Endometrium (tissue), 2 donors: Measurements from ENCODE around the gene PTPRK.

Experiments
- FAIRE-seq: peaks from 2 replicates; lab custom pipeline; 2012; peaks lifted over from hg19 to GRCh38; lab: Jason Lieb, UNC
- donor health status: control.
- donor health status: control.

Gene PTPRK

DNA sequence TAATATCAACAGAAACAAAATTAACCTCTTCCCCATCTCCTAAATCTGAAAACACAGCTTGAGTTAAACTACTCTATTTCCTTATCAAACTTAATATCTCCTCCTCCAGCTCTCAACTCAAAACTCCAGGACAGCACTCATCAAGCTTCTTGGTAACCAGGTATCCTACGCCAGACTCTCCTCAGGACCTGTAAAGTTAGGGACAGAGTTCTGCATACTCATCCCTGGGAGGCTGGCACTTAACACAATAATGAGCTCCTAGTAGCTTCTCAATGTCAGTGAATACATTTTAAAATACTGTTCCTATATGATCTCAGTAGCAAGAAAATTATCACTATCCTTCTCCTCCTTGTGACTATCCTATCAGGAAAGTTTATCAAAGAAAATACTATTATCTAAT lies 240.3 kb downstream of the PTPRK start:
- FAIRE-seq: no peak

DNA sequence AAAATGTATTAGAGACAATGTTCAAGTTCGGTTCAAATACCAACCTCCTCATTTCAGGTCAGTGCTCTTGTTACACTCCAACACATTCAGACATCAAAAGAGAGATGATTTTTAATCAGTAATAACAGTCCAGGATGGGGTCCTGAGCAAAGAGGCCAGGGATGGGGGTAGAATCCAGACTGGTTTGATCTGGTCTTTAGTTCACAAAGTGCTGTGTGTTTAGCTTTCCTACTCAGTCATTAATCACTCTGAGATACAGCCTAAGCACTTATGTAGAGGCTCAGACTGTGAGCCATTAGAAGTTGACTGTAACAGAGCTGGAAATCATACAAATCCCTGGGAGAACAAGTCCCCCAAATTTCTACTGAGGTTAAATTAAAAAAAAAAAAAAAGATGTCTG lies 241.6 kb downstream of the PTPRK start:
- no peak for FAIRE-seq

- FAIRE-seq: no peak
Observed at GRCh38 chr6:128277379-128277778, 243.0 kb downstream of the PTPRK start.

DNA sequence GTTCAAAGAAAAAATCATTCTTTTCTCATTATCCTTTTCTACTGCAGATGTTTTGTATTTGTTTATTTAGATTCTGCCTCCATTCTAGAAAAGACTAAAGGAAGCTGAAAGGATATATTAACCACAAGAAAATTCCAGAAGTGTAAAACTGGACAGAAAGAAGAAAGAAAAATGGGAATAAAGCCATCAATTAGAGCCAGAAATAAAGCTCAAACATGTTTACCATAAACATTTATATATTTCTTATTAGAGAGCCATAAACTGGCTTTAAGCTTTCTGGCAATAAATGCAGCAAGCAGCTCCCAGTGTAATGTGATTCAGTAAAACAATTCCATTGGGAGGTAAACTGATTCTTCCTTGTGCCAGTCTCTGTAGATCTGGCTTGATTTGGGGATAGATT lies 244.1 kb downstream of the PTPRK start:
- FAIRE-seq: no peak

DNA sequence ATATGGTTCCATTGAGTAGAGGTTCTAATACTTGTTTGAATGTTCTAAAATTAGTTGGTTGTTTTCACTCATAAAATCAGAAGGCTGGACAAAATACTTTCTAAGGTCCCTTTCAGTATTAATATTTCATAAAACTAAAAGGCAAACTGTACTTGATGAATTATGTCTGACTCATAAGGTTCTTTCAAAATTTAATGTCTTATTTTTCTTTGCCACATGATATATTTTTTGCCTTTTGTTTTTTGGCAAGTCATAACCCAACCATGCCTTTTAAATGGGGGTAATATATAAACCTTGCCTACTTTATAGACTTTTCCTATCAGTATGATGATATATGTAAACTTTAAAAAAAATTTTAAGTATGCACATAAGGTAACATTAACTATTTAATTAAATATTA lies 244.7 kb downstream of the PTPRK start:
- no peak for FAIRE-seq

DNA sequence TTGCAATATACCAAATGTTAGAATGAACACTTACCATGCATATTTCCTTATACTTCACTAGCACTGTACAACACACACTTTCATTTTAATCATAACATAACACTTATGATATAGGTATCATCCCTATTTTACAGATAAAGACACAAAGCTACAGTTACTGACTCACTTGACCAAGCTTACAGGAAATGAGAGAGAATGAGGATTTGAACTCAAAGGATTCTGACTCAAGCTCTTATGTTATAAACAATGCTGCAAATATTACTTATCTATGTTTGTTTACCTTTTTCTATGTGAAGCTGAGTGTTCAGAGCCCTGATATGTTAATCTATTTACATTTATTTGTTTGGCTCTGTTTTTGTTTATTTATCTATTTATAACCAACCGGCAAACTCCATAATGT lies 245.4 kb downstream of the PTPRK start:
- no peak for FAIRE-seq

DNA sequence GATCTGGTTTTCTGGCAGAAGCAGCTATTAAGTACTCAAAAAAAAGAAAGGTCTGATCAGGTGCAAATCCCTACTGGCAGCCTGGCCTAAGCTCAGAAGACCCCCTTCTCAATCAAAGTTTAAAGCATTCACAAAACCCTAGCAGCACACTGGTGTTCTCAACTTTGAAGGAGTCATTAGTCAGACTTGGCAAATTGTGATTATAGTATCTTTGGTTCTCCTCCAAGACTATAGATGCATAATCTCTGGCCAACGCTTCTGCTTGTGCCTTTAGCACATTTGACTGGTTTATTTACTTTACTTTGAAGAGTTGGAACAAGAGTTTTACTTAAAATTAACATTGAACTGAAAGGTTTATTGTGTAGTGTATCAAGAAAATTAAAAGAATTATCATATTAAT lies 248.9 kb downstream of the PTPRK start:
- no peak for FAIRE-seq

- FAIRE-seq: no peak
Observed at GRCh38 chr6:128271011-128271410, 249.4 kb downstream of the PTPRK start.

DNA sequence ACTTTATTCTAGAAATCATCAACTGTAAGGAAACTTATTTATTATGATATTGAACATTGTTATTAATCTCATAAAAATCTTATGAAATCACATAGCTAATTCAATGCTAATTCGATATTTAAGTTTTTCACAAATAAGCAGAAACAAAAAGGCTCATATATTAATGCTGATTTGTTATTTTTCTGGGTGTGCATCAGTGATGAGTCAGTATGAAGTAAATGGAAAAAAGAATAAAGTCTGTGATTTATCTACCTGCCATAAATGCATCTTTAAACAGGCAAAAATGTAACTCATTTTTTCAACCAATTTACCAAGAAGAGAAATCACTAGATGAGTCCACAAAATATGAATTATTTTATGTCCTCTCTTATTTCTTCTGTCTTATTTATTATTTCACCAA lies 253.5 kb downstream of the PTPRK start:
- no peak for FAIRE-seq

DNA sequence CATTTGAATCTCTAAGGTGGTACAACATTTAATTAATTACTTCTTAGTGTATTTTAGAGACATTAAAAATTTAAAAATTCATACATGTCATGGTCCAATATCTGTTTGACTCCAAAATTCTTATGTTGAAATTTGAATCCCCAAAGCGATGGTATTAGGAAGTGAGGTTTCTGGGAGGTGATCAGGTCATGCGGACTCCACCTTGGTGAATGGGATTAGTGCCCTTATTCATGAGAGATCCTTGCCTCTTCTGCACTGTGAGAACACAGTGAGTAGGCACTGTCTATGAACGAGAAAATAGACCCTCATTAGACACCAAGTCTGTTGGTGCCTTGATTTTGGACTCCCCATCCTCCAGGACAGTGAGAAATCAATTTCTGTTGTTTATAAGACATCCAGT lies 254.7 kb downstream of the PTPRK start:
- no peak for FAIRE-seq

GRCh38 chr6:128259730-128260685 lies 260.4 kb downstream of the PTPRK start:
- no peak for FAIRE-seq

GRCh38 chr6:128259029-128259724 lies 261.2 kb downstream of the PTPRK start:
- no peak for FAIRE-seq

DNA sequence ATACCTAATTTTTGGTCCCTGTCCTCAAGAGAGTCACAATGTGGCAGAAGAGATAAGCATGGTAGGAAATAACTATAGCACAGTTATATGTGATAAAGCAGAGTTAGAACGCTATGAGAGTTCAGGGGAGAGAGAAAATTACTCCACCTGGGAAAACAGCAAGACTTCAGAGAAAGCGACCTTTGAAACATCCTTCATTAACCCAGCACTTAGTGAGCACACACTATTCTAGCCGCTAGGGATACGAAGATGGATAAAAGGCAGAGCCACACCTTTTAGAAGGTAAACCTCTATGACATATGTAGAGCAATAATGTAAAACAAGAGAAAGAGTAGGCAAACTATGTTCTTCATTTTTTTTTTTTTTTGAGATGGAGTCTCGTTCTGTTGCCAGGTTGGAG lies 264.3 kb downstream of the PTPRK start:
- no peak for FAIRE-seq

DNA sequence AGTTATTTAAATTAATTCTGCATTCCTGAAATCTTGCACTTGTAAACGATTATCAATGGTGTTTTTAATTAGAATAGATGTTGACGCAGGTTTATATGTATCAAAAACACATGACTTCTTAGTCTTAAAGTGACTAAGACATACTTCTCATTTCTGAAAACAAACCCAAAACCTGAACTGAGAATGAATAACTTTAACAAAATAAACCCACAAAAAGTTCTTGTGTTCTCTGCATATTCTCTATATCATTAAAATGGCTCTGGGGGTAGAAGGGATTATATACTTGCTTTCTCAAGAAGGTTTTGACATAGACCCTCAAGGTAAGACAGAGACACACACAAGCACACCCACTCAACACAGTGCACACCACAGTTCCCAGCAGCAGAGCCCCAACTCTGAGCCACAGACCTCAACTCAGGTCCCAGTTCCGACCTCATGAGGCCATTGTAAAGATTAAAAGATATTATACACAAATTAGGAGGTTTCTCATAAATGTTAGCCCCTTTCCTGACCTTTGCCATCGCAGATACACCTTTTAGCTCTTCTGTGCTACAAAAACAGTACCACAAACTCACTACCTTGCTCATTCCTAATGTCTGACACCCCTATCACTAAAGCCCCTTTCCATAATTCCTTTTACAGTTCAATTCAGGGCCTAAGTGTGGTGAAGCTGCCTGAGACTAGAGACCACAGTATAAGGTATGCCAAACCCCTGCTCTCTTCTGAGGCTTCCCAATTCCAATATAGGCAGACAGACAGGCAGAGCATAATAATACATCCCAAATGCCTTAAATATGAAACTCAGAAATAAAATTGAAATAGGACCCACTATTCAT lies 267.8 kb downstream of the PTPRK start:
- FAIRE-seq: no peak

- no peak for FAIRE-seq
Observed at GRCh38 chr6:128251445-128252340, 268.7 kb downstream of the PTPRK start.

GRCh38 chr6:128250370-128251070 lies 269.9 kb downstream of the PTPRK start:
- no peak for FAIRE-seq

DNA sequence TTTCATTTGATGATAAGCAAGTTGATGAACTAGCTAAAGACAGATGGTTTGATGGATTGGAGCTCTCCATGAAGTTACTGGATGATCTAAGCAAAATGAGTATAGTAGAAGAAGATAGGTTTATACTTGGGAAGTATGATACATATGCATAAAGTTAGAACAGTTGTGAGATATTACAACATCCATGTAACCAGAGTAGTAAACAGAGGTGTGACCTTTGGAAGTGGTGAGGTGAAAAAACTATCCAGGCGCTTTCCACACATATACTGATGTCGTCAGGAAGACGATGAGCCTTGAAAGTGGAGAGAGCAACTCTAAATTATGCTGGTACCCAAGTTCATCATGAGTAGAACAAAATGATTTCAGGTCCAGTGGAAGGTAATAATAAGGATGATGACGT lies 271.0 kb downstream of the PTPRK start:
- FAIRE-seq: no peak

DNA sequence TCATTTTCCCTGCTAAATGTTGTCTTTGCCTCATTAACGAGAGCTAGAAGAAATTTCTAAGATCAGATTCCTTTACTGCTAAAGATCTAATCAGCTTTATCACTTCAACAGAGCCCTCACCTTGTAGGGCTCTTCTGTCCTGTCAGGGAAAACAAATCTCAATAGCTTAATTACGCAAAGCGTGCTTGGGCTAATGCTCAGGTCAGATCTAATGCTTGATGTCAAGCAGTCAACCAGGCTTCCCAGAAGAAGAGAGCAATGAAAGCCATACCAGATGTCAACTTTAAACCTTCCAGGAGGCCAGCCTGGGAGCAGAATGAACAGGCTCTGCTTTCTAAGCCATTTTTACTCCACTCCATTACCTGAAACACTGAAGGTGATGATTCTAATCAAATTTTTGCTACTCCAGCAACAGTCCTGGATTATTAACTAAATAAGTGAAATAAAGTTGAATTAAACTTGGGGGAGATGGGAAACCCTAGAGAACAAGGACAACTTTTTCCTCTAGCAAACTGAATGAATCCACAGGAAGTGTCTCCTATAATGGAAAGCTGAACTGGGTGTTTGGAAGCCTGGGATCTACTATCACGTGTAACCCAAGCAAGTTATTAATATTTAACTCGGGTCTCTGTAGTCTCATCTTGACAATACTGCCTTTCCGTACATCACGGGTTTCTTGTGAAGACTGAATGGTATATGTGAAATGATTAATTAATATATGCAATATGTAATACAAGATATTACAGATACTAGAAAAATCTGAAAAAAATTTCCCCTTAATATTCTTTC lies 273.7 kb downstream of the PTPRK start:
- FAIRE-seq: no peak

DNA sequence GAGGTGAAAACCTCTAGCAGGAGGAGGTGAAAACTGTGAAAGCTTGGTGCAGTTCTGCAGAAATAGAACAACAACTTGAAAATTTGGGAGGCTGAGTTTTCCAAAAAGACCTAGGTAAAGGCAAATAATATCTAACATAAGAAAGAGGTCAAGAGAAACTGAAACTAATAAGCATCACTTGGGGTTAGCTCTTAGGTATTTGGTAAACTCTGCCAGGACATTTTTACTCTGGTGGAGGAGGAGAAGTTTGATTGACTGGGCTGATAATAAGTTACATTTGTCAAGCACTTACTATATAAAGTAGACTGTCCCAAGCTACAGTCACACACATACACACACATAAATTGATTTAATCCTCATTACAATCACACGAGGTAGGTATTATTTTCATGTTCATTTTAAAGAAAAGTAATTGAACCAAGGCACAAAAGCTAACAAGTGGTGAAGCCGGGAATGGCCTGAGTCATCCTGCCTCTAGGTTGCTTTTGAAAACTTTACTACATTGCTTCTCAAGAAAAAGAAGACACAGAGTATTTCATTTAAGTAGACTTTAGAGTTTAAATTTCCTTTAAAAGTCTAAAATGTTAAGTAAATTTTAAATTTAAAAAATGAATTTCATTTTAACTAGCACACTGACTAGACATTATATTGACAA lies 275.5 kb downstream of the PTPRK start:
- no peak for FAIRE-seq
